Keratinocyte (primary cell): Measurements from ENCODE around the gene SLC39A11.

Experiments
- CTCF ChIP-seq, 3 experiments: IDR thresholded peaks in 1 of 3; conservative IDR thresholded peaks in 1 of 3; optimal IDR thresholded peaks in 1 of 3; 2 replicates in 2 of 3; 3 replicates in 1 of 3; pipeline versions ENCODE3 to v1.5.1; 2011; ENCODE audit warnings: low read length in 3 of 3, mild to moderate bottlenecking in 3 of 3, moderate library complexity in 2 of 3, control low read depth in 1 of 3, inconsistent platforms in 1 of 3; ENCODE audit not compliant: insufficient read depth in 2 of 3; ENCODE audit errors: extremely low read depth in 1 of 3
- EZH2 ChIP-seq: IDR thresholded peaks from one replicate; pipeline ENCODE4 v1.6.1; 2012; ENCODE audit warnings: inconsistent platforms, mild to moderate bottlenecking, low read length, moderate library complexity

GRCh38 chr17:72900654-72900971 is 191.9 kb downstream of the SLC39A11 start:
- TF ChIP-seq CTCF (optimal IDR thresholded peaks at IDR 0.05 in 1 of 3, IDR thresholded peaks at IDR 0.05 in 1 of 3, conservative IDR thresholded peaks at IDR 0.05 in 1 of 3; ENCODE audit: extremely low read depth in 1 of 3, insufficient read depth in 2 of 3, low read length in 3 of 3) (no peak), EZH2 (no peak)
